GM23338 (cell line): ENCODE data around the gene XXYLT1. TPM values are rescaled to one million over a fixed set of nuclear protein-coding genes. Genes with fewer than 3 reads are reported as not detected.

Experiments
- ATAC-seq: fragments of 200-7000 bp; cut with Tn5 transposase; 3 replicates; pipeline ENCODE4 v1.9.1; 2020
- DNase-seq: peaks from one replicate; pipeline ENCODE4 v3.0.0-alpha.2; 2015; ENCODE audit warnings: low spot score
- H2AFZ ChIP-seq: fragments of 200-600 bp; sonication (generic); 2 replicates; pipeline ENCODE4 v1.8.0; 2016; ENCODE audit warnings: antibody characterized with exemption, mild to moderate bottlenecking, moderate library complexity
- H3F3A ChIP-seq: fragments of 200-600 bp; sonication (generic); replicated peaks from 2 replicates; pipeline ENCODE4 v1.8.0; 2017; ENCODE audit warnings: antibody characterized with exemption, mixed run types, low read depth
- H3K27ac ChIP-seq: fragments of 200-600 bp; sonication (generic); 2 replicates; pipeline ENCODE4 v1.6.1; 2016; ENCODE audit warnings: low read depth
- H3K27me3 ChIP-seq: fragments of 200-600 bp; sonication (generic); 2 replicates; pipeline ENCODE4 v1.8.0; 2016; ENCODE audit warnings: mild to moderate bottlenecking, mixed run types, moderate library complexity; ENCODE audit not compliant: insufficient read depth
- H3K36me3 ChIP-seq: fragments of 200-600 bp; sonication (generic); 2 replicates; pipeline ENCODE4 v1.8.0; 2016; ENCODE audit warnings: mild to moderate bottlenecking; ENCODE audit not compliant: insufficient read depth
- H3K4me1 ChIP-seq: fragments of 200-600 bp; sonication (generic); 2 replicates; pipeline ENCODE4 v1.8.0; 2016; ENCODE audit warnings: mild to moderate bottlenecking, moderate library complexity; ENCODE audit not compliant: insufficient read depth
- H3K4me2 ChIP-seq: fragments of 200-600 bp; sonication (generic); 2 replicates; pipeline ENCODE4 v1.7.1; 2017; ENCODE audit warnings: mixed run types
- H3K4me3 ChIP-seq: fragments of 200-600 bp; sonication (generic); 2 replicates; pipeline ENCODE4 v1.6.1; 2016; ENCODE audit warnings: mixed run types
- H3K79me2 ChIP-seq: fragments of 200-600 bp; sonication (generic); replicated peaks from 2 replicates; pipeline ENCODE4 v1.8.0; 2017; ENCODE audit warnings: mild to moderate bottlenecking; ENCODE audit not compliant: insufficient read depth
- H3K9me2 ChIP-seq: fragments of 200-600 bp; sonication (generic); 2 replicates; pipeline ENCODE4 v1.8.0; 2017; ENCODE audit not compliant: insufficient read depth
- H4K20me1 ChIP-seq: fragments of 200-600 bp; sonication (generic); replicated peaks from 2 replicates; pipeline ENCODE4 v1.8.0; 2017; ENCODE audit warnings: mild to moderate bottlenecking; ENCODE audit not compliant: insufficient read depth
- H3K27ac Mint-ChIP-seq: 2 replicates; pipeline ENCODE4 v1.8.0; 2020; ENCODE audit warnings: inconsistent platforms, mild to moderate bottlenecking, moderate library complexity, mixed read lengths
- H3K27me3 Mint-ChIP-seq: 3 replicates; pipeline ENCODE4 v1.8.0; 2022; ENCODE audit warnings: low read depth, mild to moderate bottlenecking, moderate library complexity, mixed read lengths, inconsistent platforms; ENCODE audit not compliant: insufficient read depth, poor library complexity
- H3K36me3 Mint-ChIP-seq: 3 replicates; pipeline ENCODE4 v1.8.0; 2021; ENCODE audit warnings: low read depth, mild to moderate bottlenecking, inconsistent platforms, moderate library complexity, mixed read lengths
- H3K4me1 Mint-ChIP-seq: 3 replicates; pipeline ENCODE4 v1.8.0; 2020; ENCODE audit warnings: mild to moderate bottlenecking, inconsistent platforms, mixed read lengths
- H3K4me3 Mint-ChIP-seq: 3 replicates; pipeline ENCODE4 v1.8.0; 2021; ENCODE audit warnings: moderate library complexity, mild to moderate bottlenecking, inconsistent platforms, mixed read lengths
- H3K9me3 Mint-ChIP-seq: 3 replicates; pipeline ENCODE4 v1.8.0; 2020; ENCODE audit warnings: moderate library complexity, mild to moderate bottlenecking, inconsistent platforms, mixed read lengths
- CREB1 ChIP-seq: fragments of 250-450 bp; sonication (Bioruptor Pico); IDR thresholded peaks from 2 replicates; pipeline ENCODE4 v1.5.0; 2020; ENCODE audit warnings: low read depth, mild to moderate bottlenecking, moderate library complexity
- CTCF ChIP-seq, 2 experiments: fragments of 200-600 bp in 1 of 2; sonication (generic) in 1 of 2; conservative IDR thresholded peaks; 2 replicates each; pipeline versions ENCODE4 v1.5.1 to v1.6.1; 2016 to 2017; ENCODE audit warnings: antibody characterized with exemption in 2 of 2, low read depth in 2 of 2, mild to moderate bottlenecking in 2 of 2, moderate library complexity in 1 of 2
- ETS1 ChIP-seq: IDR thresholded peaks from 2 replicates; pipeline ENCODE4 v1.6.1; 2016; ENCODE audit warnings: antibody characterized with exemption
- EZH2 ChIP-seq: fragments of 200-600 bp; sonication (generic); IDR thresholded peaks from one replicate; pipeline ENCODE4 v1.8.0; 2017; ENCODE audit warnings: antibody characterized with exemption, mild to moderate bottlenecking, low read depth; ENCODE audit not compliant: unreplicated experiment
- EZH2phosphoT487 ChIP-seq: fragments of 200-600 bp; sonication (generic); IDR thresholded peaks from one replicate; pipeline ENCODE4 v1.8.1; 2018; ENCODE audit warnings: antibody characterized with exemption; ENCODE audit not compliant: unreplicated experiment
- JUNB ChIP-seq: IDR thresholded peaks from one replicate; pipeline ENCODE4 v1.6.1; 2016; ENCODE audit warnings: antibody characterized with exemption; ENCODE audit not compliant: unreplicated experiment
- NANOG ChIP-seq: IDR thresholded peaks from 2 replicates; pipeline ENCODE4 v1.6.1; 2016; ENCODE audit warnings: antibody characterized with exemption, borderline replicate concordance
- POLR2AphosphoS5 ChIP-seq: IDR thresholded peaks from 2 replicates; pipeline ENCODE4 v1.6.1; 2016; ENCODE audit warnings: antibody characterized with exemption, low read depth
- REST ChIP-seq: IDR thresholded peaks from one replicate; pipeline ENCODE4 v1.6.1; 2018; ENCODE audit warnings: antibody characterized with exemption; ENCODE audit not compliant: unreplicated experiment
- STAT1 ChIP-seq: IDR thresholded peaks from one replicate; pipeline ENCODE4 v1.6.1; 2016; ENCODE audit warnings: antibody characterized with exemption; ENCODE audit not compliant: unreplicated experiment
- ZNF114 ChIP-seq: fragments of 250-450 bp; sonication (Bioruptor Pico); IDR thresholded peaks from 2 replicates; pipeline ENCODE4 v1.5.0; 2020; ENCODE audit warnings: mild to moderate bottlenecking, moderate library complexity
- ZNF331 ChIP-seq: fragments of 250-450 bp; sonication (Bioruptor Pico); IDR thresholded peaks from 2 replicates; pipeline ENCODE4 v1.5.0; 2020; ENCODE audit warnings: low read depth, mild to moderate bottlenecking, moderate library complexity
- ZNF462 ChIP-seq: fragments of 250-450 bp; sonication (Bioruptor Pico); IDR thresholded peaks from 2 replicates; pipeline ENCODE4 v1.5.0; 2020; ENCODE audit warnings: mild to moderate bottlenecking, moderate library complexity
- polyA plus RNA-seq: library from polyadenylated mRNA; unstranded; fragments of >200 nt; fragmentation: Nextera tagmentation; extraction: Ambion mirVana; gene quantifications from 2 replicates; pipeline ENCODE4 v1.2.1, GENCODE V29; 2016
- total RNA-seq: library from RNA; depleted of rRNA; stranded (reverse); fragments of >200 nt; shearing (Covaris generic); gene quantifications from 2 replicates; pipeline ENCODE4 v1.2.3, GENCODE V29; 2014

XXYLT1 gene
- total and polyA plus RNA-seq, 2 experiments from 2014 or later, result 13.5 to 34.8 TPM

GRCh38 chr3:195061756-195062655, 209.0 kb downstream of the XXYLT1 start:
- ATAC-seq (no peak), DNase-seq (no peak)
- Histone ChIP-seq H3F3A (no peaks in the 10 kb centered on the region), H3K4me2 (no peak overlapping the region), H3K79me2 (no peaks in the 10 kb centered on the region), H3K27me3 (no peaks in the 10 kb centered on the region), H3K27ac (no peak overlapping the region), H3K9me2 (no peaks in the 10 kb centered on the region), H4K20me1 (no peaks in the 10 kb centered on the region), H3K4me3 (no peak overlapping the region), H3K36me3 (no peaks in the 10 kb centered on the region), H2AFZ (no peak overlapping the region), H3K4me1 (no peaks in the 10 kb centered on the region)
- H3K4me1 Mint-ChIP-seq, result peaks cover 14% of the 10 kb centered on the region
- H3K4me3 Mint-ChIP-seq, result no peak overlapping the region
- peaks cover 14% of the 10 kb centered on the region for H3K9me3 Mint-ChIP-seq
- peaks cover 14% of the 10 kb centered on the region for H3K27me3 Mint-ChIP-seq
- no peak overlapping the region for H3K27ac Mint-ChIP-seq
- no peak for TF ChIP-seq ZNF462
- no peak for TF ChIP-seq ETS1
- no peak for TF ChIP-seq POLR2AphosphoS5
- no peak for TF ChIP-seq NANOG
- no peak for TF ChIP-seq CREB1
- no peak for TF ChIP-seq REST
- no peak for TF ChIP-seq STAT1
- no peak for TF ChIP-seq ZNF331 (CRISPR knock-in tag)
- no peak for TF ChIP-seq JUNB
- TF ChIP-seq CTCF (conservative IDR thresholded peaks at IDR 0.05; ENCODE audit: low read depth in 2 of 2), result no peak
- no peak for TF ChIP-seq ZNF114 (CRISPR knock-in tag)
- TF ChIP-seq EZH2, result no peak
- no peak for TF ChIP-seq EZH2phosphoT487
- peaks cover 14% of the 10 kb centered on the region for H3K36me3 Mint-ChIP-seq
